HepG2 (cell line): ENCODE data around the gene TGFBI.

Experiments
- CTCF ChIP-seq: sonication (generic); formaldehyde crosslinking; IDR thresholded peaks from 2 replicates; pipeline ENCODE4 v1.5.0; 2020; ENCODE audit warnings: mild to moderate bottlenecking, missing genetic modification reagents, moderate library complexity
- MTA3 ChIP-seq: sonication (generic); formaldehyde crosslinking; IDR thresholded peaks from 2 replicates; pipeline ENCODE4 v1.4.0; 2020; ENCODE audit warnings: missing genetic modification reagents

- TF ChIP-seq MTA3 (CRISPR knock-in tag) (no peak), CTCF (no peak)
Measured at GRCh38 chr5:136108180-136108611, 79.4 kb downstream of the TGFBI start.
